Measurements from ENCODE around the gene PTPRJ.
A peak's percentile ranks its signal among the peaks of the same experiment; 100 is the strongest.

Gene PTPRJ

DNA sequence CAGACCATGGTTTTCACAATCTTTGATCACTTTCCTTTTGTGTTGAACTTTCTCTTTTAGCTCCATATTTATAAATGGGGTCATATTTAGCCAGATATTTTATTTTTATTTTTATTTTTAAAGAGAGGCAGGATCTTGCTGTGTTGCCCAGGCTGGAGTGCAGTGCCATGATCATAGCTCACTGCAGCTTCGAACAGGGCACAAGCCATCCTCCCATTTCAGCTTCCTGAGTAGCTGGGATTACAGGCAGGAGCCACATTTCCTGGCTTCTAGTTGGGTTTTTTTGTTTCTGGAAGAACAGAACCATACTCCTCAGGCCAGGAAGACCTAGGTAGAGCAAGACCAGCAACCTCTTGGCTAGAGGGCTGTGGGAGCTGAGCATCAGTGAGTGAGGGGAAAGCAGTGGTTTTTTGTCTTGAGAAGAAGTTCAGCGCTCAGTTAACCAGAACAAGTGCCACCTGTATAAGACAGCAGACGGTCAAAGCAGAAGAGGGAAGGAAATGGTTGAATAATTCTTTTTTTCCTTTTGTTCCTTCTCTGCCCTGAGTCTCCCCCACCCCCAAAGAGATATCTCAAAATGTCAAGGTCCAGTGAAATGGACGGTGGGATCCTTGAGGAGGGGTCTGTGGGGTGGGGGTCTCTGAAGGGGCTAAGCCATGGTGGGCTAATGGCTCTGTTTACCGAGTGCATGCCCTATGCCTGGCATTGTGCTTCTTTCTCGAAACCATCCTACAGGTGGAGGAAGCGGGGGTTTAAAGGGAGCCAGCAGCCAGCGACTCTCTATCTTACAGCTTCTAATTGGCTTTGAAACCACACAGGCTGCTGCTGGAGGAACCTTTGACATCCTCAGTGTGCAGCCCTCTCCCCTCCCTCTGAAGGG, 63.0 kb downstream of the PTPRJ start:
- DNase-seq: peak; percentile 36

DNA sequence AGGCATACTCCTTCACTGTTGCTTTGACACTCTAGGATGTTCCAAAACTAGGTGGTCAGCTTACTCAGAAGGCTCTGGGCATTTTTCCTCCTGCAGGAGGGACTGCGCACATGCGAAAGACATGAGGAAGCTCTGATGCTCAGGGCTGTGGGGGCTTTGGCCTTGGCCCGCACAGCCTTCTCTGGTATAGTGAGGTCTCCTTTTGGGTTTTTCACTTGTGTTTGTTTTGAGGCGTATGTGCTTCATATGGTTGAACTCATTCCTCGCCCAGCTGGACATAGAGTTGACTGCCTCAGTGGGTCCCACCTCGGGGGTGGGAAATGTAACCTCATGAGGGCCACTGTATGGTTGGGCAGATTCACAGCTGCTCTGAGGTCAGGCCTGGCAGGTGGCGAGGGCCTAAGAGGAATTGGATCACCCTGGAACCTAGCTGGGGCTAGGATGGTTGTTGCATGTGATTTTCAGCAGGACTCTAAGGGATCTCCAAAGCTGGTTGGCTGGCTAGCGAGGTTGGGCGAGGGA, 63.7 kb downstream of the PTPRJ start:
- no peak for DNase-seq

DNA sequence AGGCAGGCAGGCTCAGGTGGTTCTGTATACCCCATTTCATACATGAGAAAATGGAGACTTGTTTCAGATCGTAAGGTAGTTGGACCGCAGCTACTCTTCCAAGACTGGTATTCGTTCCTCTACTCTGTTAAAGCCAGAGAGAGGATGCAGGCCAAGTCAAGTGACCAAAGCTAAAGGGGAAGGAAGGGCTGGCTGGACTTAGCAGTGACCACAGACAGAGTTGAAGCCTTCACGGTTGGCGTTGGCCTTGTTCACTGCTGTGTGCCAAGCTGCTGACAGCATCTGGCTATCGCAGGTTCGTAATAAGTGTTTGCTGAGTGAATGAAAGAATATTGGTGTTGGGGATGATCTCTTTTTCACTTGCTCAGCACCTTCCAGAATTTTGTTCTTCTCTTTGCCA, 64.2 kb downstream of the PTPRJ start:
- DNase-seq: no peak

DNA sequence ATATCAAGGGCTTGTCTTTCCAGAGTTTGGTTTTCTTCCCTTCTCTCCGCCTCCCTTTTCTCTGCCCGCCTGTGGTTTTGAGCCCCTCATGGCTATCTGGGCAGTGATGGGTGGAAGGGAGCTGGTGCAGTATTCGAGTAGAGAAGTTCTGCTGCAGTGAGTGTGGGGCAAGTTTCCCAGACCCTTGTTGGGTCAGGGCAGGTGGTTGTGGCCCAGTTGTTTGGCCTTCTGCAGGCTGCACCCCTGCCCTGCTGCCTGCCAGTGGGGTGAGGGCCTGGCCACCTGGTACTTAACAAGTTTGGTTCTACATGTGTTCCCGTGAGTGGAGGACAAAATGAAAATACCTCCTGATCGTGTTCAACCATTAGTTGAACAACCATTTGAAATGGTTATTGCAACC, 65.2 kb downstream of the PTPRJ start:
- no peak for DNase-seq

DNA sequence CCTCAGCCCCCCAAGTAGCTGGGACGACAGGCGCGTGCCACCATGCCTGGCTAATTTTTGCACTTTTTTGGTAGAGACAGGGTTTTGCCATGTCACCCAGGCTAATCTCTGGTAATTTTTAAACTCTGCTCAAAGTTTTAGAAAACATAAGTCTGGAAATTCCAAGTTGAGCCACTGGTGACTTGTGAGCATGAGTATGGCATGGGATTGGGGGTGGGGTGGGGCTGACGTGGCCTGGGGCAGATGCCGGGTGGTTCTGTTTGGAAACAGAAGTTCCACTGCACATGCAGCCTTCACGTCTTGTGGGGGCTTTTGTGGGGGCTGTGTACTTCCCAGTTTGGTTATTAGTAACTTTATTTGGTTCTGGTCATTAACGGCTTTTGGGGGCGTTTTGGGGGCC, 67.3 kb downstream of the PTPRJ start:
- no peak for DNase-seq

DNA sequence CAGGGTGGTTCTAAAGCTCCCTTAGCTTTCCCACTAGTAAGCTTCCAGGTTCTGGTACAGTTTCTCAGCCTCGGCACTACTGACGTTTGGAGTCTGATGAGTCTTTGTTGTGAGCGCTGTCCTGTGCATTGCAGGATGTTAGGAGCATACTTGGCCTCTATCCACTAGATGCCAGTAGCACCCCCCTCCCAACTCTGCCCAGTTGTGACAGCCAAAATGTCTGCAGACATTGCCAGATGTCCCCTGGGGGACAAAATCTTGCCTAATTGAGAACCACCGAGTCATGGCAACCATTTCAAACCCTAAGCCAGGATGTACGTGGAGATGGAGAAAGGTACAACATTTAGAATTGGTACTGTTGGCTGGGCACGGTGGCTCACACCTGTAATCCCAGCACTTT, 68.7 kb downstream of the PTPRJ start:
- no peak for DNase-seq

DNA sequence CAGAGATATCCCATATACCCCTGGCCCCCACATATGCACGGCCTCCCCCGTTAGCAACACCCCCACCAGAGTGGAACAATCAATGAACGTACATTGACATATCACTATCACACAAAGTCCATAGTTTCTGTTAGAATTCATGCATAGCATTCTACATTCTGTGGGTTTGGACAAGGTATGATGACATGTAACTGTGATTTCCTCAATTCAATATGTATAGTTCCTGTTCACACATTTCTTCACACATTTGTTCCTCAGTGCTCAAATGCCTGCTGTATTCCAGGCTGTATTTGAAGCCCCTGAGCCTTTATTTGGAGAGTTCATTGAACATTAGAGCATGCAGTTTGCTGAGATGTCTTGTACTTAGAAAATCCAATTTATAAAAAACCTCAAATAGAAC, 69.9 kb downstream of the PTPRJ start:
- DNase-seq: no peak

DNA sequence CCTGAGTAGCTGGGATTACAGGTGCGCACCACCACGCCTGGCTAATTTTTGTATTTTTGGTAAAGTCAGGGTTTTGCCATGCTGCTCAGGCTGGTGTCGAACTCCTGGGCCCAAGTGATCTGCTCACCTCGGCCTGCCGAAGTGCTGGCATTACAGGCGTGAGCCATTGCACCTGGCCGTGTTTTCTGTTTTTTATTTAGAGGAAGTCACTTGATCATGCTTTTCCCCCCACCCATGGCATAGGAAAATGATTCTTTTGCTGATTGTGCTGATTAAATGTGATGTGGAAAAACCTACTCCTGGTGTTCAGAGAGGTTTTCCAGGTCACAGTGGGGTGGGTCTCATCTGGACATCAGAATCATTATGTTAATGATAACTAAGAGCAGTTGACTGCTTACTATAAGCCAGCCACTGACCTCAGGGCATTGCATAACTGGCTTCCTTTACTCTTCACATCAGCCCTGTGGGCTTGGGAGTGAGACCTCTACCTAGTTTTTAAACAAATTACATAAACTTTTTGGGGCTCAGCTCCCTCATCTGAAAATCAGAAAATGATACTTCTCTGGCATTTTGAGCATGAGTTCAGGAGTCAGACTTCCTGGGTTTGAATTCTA, 71.0 kb downstream of the PTPRJ start:
- DNase-seq: no peak

DNA sequence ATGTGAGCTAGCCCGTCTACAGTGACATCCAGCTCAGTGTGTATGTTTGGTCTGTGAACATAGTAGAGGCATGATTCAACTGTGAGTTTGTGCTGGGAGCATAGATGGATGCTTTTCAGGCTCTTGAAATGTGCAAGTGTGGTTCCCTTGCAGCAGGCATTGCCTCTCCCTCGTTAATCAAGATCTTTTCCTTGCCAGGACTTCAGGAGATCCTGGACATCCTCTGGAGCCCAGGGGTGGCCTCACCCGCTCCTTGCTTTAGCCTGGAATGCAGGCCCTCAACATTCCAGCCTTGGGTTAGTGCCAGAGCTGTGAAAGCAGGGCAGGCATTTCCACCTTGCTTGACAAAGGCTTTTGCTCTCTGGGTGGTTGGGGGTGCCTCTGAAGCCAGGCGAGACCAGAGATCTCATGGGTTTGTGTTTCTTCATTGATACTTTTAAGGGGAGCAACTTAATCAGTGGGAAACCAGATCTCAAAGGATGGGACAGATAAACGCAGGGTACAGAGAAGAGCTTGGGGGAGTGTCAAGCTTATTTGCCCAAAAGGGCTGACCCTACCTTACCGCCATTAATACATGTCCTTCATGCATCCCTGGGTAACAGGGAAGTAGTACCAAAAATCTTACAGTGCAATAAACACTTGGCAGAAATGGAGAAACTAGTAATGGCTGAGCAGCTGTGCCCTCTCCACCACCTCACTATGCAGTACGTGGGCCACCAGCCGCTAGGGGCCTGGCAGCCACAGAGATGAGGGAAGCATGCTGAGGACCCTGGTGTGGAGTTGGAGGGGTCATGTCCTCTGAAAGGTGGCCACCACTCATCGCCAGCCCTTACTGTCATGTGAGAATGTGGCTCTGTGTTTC, 72.1 kb downstream of the PTPRJ start:
- no peak for DNase-seq

DNA sequence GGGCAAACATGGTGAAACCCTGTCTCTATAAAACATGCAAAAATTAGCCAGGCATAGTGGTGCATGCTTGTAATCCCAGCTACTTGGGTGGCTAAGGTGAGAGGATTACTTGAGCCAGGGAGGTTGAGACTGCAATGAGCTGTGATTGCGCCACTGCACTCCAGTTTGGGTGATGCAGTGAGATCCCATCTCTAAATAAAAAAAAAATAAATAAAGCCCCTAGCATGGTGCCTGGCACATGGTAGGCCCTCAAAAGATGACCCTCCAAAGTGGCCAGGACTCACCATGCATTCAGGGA, 74.6 kb downstream of the PTPRJ start:
- DNase-seq: no peak

DNA sequence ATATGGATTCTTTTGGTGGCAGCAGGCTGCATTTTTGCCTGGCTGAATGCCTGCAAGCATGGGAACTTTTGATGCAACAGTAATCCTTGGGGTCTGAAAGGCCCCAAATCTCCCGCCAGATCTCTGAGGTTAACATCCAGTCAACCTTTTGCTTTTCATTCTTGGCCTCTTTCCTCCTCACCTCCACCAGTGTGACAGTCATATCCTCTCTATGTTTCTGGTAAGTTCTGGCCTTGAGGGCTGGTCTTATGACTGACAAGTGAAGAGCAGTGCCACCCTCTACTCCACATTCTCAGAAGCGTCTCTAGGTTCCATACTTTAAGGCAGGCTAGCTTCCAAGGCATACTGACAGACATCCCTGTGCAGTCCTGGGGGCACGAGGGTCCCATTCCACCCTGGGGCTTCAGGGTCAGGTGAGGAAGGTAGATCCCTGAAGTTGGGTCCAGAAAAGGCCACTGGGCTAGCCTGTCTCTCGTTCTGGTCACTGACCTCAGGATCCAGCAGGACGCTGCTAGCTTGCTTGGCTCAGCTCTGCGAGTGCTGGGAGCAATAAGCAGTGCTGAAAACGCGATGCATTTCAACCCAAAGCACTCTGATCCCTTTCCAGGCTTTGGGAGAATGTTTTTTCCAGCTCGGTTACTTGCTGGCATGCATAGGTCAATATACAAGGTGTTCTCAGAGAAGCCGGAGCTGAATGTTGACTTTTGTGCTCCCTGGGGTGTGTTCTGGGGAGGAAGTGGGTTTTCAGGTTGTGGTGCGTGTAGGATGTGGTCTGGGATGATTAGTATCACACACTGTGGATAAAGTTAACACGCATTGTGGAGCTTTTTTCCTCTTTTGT, 75.2 kb downstream of the PTPRJ start:
- peak; percentile 58 for DNase-seq

DNA sequence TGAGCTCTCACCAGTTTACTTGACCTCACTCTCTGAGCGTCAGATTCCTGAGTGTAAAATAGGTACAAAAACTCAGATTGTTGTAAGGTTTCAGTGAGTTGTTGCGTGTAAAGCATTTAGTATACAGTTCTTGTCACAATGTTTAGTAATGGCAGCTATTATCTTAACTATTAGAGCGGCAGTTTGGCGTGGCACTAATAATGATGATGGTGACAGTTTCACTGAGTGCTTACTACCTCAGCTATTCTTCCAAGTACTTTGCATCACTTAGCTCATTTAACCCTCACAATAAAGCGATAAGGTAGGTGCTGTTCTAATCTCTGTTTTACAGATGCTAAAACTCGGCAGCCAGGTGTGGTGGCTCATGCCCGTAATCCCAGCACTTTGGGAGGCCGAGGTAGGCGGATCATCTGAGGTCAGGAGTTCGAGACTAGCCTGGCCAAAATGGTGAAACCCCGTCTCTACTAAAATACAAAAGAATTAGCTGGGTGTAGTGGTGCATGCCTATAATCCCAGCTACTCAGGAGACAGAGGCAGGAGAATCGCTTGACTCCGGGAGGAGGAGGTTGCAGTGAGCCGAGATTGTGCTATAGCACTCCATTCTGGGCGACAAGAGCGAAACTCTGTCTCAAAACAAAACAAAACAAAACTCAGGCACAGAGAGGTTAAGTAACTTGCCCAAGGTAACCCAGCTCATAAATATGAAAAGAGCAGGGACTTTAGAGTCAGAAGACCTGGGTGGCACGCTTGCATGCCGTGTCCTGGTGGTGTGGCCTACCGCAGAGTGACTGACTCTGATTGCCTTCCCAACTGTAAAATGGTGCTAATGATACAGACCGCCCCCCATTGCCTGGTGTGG, 76.2 kb downstream of the PTPRJ start:
- no peak for DNase-seq

DNA sequence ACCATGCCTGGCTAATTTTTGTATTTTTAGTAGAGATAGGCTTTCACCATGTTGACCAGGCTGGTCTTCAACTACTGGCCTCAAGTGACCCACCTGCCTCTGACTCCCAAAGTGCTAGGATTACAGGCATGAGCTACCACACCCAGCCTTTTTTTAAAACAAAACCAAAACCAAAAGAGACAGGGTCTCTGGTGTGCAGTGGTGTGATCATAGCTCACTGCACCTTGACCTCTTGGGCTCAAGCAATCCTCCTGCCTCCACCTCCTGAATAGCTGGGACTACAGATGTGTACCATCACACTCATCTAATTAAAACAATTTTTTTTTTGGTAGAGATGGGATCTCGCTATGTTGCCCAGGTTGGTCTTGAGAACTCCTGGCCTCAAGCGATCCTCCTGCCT, 77.7 kb downstream of the PTPRJ start:
- DNase-seq: no peak

DNA sequence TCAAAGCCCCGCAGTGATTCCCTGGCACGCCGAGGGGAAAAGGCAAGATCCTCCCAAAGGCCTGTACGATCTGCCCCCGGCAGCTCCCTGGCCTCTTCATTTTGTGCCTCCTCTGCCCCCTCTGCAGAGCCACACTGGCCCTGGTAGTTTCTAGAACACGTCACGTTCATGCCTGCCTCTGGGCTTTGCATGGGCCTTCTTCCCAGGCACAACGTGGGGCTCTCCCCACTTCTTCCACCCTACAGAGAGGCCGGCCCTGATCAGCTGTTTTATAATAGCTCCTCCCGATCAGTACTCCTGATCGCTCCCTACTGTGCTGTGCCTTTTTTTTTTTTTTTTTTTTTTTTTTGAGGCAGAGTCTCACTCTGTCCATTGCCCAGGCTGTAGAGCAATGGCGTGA, 78.4 kb downstream of the PTPRJ start:
- DNase-seq: no peak

DNA sequence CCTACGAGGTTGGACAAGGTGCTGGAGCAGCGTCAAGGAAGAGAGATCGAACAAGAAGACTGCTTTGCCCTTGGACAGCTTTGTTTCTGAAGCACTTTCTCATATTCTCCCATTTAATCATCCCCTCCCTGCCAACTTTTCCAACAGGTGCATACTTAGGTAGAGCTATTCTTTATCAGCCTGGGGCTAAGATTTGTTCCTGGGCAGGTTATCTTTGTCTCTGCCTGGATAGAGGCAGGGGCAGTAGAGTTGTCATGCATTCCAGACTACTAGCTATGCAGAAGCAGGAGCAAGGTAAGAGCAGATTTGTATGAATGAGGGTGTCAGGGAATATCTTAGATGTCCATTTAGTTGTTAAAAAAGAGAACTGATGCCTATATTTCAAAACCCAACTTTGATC, 82.3 kb downstream of the PTPRJ start:
- DNase-seq: no peak

DNA sequence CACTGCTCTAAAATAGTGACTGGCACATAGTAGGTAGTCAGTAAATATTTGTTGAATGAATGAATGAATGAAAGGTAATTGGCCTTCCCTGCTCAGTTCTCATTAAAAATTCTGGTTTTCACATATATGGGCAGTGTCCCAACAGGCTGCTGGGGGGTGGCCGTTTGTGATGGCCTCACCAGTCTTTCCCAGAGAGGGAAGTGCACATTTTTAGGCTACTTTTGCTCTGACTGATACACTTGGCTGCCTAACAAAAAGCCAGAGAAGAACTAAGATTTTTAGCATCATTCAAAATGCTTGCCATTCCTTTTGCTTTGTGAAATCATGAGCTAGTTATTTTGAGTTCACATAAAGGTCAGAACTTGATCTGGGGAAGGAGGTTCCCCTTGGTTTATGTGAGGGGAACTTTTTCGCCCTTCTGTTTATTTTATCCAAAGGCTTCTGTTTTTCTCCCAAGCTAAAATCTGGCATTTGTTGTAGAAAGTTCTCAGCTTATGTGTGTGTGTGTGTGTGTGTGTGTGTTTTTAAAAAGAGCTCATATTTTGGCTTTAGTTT, 83.1 kb downstream of the PTPRJ start:
- DNase-seq: no peak

DNA sequence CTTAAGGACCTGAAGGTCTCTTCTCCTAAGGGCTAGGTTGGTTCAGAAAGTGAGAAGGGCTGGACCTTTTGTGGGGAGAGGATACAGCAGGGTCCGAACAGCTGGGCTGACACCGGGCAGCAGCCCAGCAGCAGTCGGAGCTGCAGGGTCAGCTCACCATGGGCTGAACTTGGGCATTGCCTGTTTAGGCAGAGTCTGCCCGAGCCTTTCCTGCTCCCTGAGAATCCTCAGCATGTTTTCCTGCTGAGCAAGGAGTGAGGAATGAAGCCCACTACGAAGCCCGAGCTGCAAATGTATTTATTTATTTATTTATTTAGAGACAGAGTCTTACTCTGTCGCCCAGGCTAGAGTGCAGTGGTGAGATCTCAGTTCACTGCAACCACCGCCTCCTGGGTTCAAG, 83.9 kb downstream of the PTPRJ start:
- no peak for DNase-seq

DNA sequence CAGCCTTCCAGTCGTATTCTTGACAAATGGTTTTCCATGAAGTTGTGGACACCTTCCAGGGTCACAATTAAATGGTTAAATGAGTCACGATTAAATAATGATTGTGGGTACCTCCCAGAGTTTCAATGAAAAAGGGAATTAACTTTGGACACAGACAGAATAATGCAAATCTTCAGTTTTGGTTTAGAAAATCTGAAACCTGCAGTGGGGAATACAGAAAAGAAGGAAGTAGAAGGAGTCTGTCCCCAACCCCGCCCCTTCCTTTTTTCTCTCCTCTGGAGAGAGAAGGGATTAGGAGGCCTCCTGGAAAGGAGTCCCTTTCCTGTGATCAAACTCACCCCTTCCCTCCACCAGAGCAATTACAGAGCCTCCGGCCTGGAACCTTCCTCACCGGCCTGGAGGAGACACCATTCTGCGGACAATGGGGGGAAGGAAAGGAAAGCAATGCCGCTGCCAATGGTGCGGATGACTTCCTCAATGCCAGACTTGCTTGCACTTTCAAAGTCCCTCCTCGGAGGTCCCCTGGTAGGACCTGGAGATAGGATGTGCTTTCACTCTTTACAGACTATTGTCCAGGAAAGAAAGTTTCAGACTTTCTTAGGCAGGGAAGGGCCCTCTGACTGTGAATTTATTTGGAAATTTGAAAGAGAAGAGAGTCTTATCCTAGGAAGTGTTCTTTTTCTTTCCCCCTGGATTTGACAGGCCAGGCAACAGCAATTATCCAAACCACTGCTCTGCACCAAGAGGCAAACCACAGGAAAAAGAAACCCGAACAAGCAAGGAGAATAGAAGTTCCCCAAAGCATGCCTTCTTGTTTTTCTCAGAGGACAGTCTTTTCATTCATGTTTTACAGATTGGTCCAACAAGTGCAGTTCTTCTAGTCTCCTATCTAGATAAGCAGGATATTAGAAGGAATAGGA, 86.8 kb downstream of the PTPRJ start:
- DNase-seq: no peak

DNA sequence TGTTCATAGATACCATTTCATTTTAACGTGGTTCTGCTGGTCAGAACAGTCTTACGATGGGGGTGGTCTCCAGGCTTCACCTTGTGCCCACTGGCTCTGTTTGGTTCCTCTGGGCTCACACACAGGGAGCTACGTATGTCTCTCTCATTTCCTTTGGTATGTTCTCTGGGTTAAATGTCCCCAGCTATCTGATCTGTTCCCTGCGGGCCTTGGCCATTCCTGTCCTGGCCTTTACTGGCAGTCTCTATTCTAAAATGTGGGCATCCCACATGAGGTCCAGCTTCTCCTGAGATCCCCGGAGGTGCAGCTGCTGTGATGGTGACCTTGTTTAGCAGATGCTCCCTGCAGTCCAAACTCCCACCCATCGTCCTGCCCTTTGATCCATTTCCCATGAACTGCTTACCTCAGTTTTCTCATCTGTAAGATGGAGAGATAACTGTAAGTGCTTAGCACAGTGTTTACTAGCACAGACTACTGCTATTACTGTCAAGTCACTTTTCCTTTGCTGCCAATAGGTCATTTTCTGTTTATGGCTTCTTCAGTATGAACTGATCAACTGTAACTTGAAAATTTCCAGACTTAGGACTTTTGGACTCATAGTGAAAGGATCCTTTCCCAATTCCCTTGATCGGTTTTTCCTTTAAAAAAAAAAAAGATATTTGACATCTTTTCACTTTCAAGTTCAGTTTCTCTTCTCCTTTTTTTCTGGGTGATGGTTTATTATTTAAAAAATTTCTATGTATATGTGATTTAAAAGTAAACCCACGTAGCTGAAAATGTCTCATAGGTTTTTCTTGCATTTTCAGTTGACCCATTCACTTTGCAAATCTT, 92.9 kb downstream of the PTPRJ start:
- no peak for DNase-seq

All from GDM1 (cell line).